ENCODE results near the gene LY86.
A peak's percentile ranks its signal among the peaks of the same experiment; 100 is the strongest.

Gene LY86

GRCh38 chr6:6652932-6653331 is 64.4 kb downstream of the LY86 start:
- intact Hi-C loops (cut with DNase I; ENCODE audit: low total_unique reads): no loop called here
- Histone ChIP-seq H3K4me1 (peaks cover 0 to 7% (median 2%) of the 10 kb centered on the region in 4 donors), H3K4me3 (no peak overlapping the region), H3K27ac (no peak overlapping the region), H3K36me3 (no peaks in the 10 kb centered on the region), H3K27me3 (no peaks in the 10 kb centered on the region), H3K9me3 (no peaks in the 10 kb centered on the region)
- no peak for DNase-seq
- no peak for TF ChIP-seq CTCF (IDR thresholded peaks at IDR 0.05)

GRCh38 chr6:6654599-6655575 is 66.4 kb downstream of the LY86 start:
- H3K27me3 ChIP-seq: no peaks in the 10 kb centered on the region
- intact Hi-C loops (cut with DNase I; ENCODE audit: low total_unique reads): no loop called here
- peaks cover 0 to 7% (median 2%) of the 10 kb centered on the region in 4 donors for H3K4me1 ChIP-seq
- no peaks in the 10 kb centered on the region for H3K36me3 ChIP-seq
- no peak overlapping the region for H3K27ac ChIP-seq
- no peak overlapping the region for H3K4me3 ChIP-seq
- no peaks in the 10 kb centered on the region for H3K9me3 ChIP-seq
- DNase-seq: peak in 1 of 2 donors; percentile 37
- TF ChIP-seq CTCF (IDR thresholded peaks at IDR 0.05): no peak

DNA sequence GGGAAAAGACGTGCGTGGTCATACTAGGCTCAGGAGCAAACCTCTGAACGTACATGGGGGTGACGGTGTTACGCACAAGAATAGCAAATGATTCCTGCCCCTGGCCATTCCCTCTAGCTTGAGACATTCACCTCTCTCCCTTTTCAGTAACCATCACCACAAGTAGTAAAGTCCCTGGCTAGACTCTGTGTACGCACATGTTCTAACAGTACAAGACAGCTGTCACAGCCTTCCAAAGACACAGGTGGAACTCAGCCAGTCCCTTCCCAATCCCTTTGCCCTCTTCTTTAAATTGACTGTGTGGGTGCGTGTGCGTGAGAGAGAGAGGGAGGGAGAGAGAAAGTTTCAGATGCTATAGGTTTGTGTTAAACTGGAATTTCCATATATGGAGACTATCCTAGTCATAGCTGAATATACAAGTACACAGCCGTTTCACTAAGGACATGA is 67.3 kb downstream of the LY86 start:
- Histone ChIP-seq H3K27me3 (no peaks in the 10 kb centered on the region), H3K4me3 (no peak overlapping the region), H3K4me1 (peaks cover 0 to 7% (median 2%) of the 10 kb centered on the region in 4 donors), H3K36me3 (no peaks in the 10 kb centered on the region), H3K27ac (no peak overlapping the region), H3K9me3 (no peaks in the 10 kb centered on the region)
- DNase-seq: no peak
- intact Hi-C loops (cut with DNase I; ENCODE audit: low total_unique reads): no loop called here
- no peak for TF ChIP-seq CTCF (IDR thresholded peaks at IDR 0.05)

DNA sequence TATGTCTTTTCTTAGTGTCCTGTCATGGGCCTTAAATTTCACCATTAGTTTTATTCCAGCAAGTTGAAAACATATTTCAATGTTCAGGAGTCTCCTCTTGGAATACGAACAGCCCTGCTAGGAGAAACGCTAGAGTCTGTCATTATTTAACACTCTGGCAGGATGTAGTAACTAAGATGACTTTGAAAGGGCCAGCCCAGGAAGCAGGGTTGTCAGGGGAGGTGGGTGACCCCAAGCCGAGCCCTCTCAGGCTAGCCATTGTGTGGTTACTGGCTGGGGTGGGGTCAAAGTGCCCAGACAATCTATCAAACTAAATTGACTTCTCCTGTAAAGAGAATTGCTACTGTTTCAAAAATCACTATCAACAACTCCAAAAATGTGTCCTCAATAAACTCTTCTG is 67.8 kb downstream of the LY86 start:
- no peaks in the 10 kb centered on the region for H3K27me3 ChIP-seq
- DNase-seq: no peak
- no peak for TF ChIP-seq CTCF (IDR thresholded peaks at IDR 0.05)
- no peak overlapping the region for H3K27ac ChIP-seq
- H3K4me3 ChIP-seq: no peak overlapping the region
- intact Hi-C loops (cut with DNase I; ENCODE audit: low total_unique reads): no loop called here
- peaks cover 0 to 7% (median 2%) of the 10 kb centered on the region in 4 donors for H3K4me1 ChIP-seq
- H3K36me3 ChIP-seq: no peaks in the 10 kb centered on the region
- H3K9me3 ChIP-seq: no peaks in the 10 kb centered on the region

GRCh38 chr6:6657085-6657819 is 68.7 kb downstream of the LY86 start:
- Histone ChIP-seq H3K4me3 (no peak overlapping the region), H3K9me3 (no peaks in the 10 kb centered on the region), H3K27ac (no peak overlapping the region), H3K4me1 (peaks cover 0 to 7% (median 2%) of the 10 kb centered on the region in 4 donors), H3K27me3 (no peaks in the 10 kb centered on the region), H3K36me3 (no peaks in the 10 kb centered on the region)
- no peak for DNase-seq
- no peak for TF ChIP-seq CTCF (IDR thresholded peaks at IDR 0.05)
- intact Hi-C loops (cut with DNase I; ENCODE audit: low total_unique reads): no loop called here
